ENCODE results near the gene ANKRD53.

ANKRD53 gene

GRCh38 chr2:70961648-70961994, 16.8 kb upstream of the ANKRD53 start:
- in situ Hi-C loops (cut with MboI; ENCODE audit: low sequenced_read_pairs, unreplicated experiment) = no loop called here
- peak; percentile 15 for DNase-seq (ENCODE audit: low spot score)
- no peak for TF ChIP-seq CTCF (IDR thresholded peaks at IDR 0.05; ENCODE audit: borderline replicate concordance, control extremely low read depth, extremely low read depth, insufficient read depth, missing control alignments)

- TF ChIP-seq CTCF (IDR thresholded peaks at IDR 0.05; ENCODE audit: borderline replicate concordance, control extremely low read depth, extremely low read depth, insufficient read depth, missing control alignments) = no peak
- DNase-seq (ENCODE audit: low spot score) = peak; percentile 27
- in situ Hi-C loops (cut with MboI; ENCODE audit: low sequenced_read_pairs, unreplicated experiment) = no loop called here
Observed at GRCh38 chr2:70962211-70962884, 16.1 kb upstream of the ANKRD53 start.

GRCh38 chr2:70962885-70963878, 15.2 kb upstream of the ANKRD53 start:
- TF ChIP-seq CTCF (IDR thresholded peaks at IDR 0.05; ENCODE audit: borderline replicate concordance, control extremely low read depth, extremely low read depth, insufficient read depth, missing control alignments) = no peak
- in situ Hi-C loops (cut with MboI; ENCODE audit: low sequenced_read_pairs, unreplicated experiment) = no loop called here
- DNase-seq (ENCODE audit: low spot score) = peak; percentile 20

- in situ Hi-C loops (cut with MboI; ENCODE audit: low sequenced_read_pairs, unreplicated experiment) = no loop called here
- peak; percentile 26 for DNase-seq (ENCODE audit: low spot score)
- no peak for TF ChIP-seq CTCF (IDR thresholded peaks at IDR 0.05; ENCODE audit: borderline replicate concordance, control extremely low read depth, extremely low read depth, insufficient read depth, missing control alignments)
Observed at GRCh38 chr2:70964133-70964532, 14.3 kb upstream of the ANKRD53 start.

- peak; percentile 91 for DNase-seq (ENCODE audit: low spot score)
- TF ChIP-seq CTCF (IDR thresholded peaks at IDR 0.05; ENCODE audit: borderline replicate concordance, control extremely low read depth, extremely low read depth, insufficient read depth, missing control alignments) = peak; percentile 95
- in situ Hi-C loops (cut with MboI; ENCODE audit: low sequenced_read_pairs, unreplicated experiment) = no loop called here
Observed at GRCh38 chr2:70964596-70965386, 13.6 kb upstream of the ANKRD53 start.

GRCh38 chr2:70965506-70965905, 12.9 kb upstream of the ANKRD53 start:
- no peak for TF ChIP-seq CTCF (IDR thresholded peaks at IDR 0.05; ENCODE audit: borderline replicate concordance, control extremely low read depth, extremely low read depth, insufficient read depth, missing control alignments)
- DNase-seq (ENCODE audit: low spot score) = no peak
- in situ Hi-C loops (cut with MboI; ENCODE audit: low sequenced_read_pairs, unreplicated experiment) = no loop called here

Measured in GM13976 (cell line).